Naive thymus-derived CD8-positive, alpha-beta T cell (primary cell): Measurements from ENCODE around the gene FIBP. TPM values are rescaled to one million over a fixed set of nuclear protein-coding genes. Genes with fewer than 3 reads are reported as not detected.

Source experiments
- ATAC-seq, 2 donors: fragments of 150-1000 bp; cut with Tn5 transposase in 1 of 2; sonication (Bioruptor Pico), chemical (Tn5 transposase) in 1 of 2; 1 replicate in 1 of 2; 2 replicates in 1 of 2; pipeline ENCODE4 v1.10.0; 2021; ENCODE audit warnings: mild to moderate bottlenecking in 2 of 2, moderate library complexity in 2 of 2
- POLR2A ChIA-PET: fragments of 350-600 bp; sonication (Branson Sonifier 250); formaldehyde crosslinking; loops from one replicate; lab custom pipeline; 2021; ENCODE audit warnings: antibody characterized with exemption; lab: Charles Lee
- DNase-seq, 10 donors: peaks; one replicate each; pipeline versions ENCODE4 v3.0.0 to v3.0.0-alpha.2; 2020 to 2022
- H3K27ac Mint-ChIP-seq, 10 donors: one replicate each; pipeline ENCODE4 v1.8.0; 2020 to 2022; ENCODE audit warnings: mild to moderate bottlenecking in 10 of 10, mixed read lengths in 10 of 10, moderate library complexity in 4 of 10, inconsistent platforms in 1 of 10
- H3K27me3 Mint-ChIP-seq, 5 donors: one replicate each; pipeline ENCODE4 v1.8.0; 2021 to 2022; ENCODE audit warnings: mixed read lengths in 5 of 5
- H3K36me3 Mint-ChIP-seq, 3 donors: one replicate each; pipeline ENCODE4 v1.8.0; 2020 to 2022; ENCODE audit warnings: mixed read lengths in 3 of 3, mild to moderate bottlenecking in 2 of 3, inconsistent platforms in 1 of 3
- H3K4me1 Mint-ChIP-seq, 4 donors: one replicate each; pipeline ENCODE4 v1.8.0; 2021 to 2022; ENCODE audit warnings: mixed read lengths in 4 of 4
- H3K4me3 Mint-ChIP-seq, 10 donors: one replicate each; pipeline ENCODE4 v1.8.0; 2020 to 2022; ENCODE audit warnings: mild to moderate bottlenecking in 10 of 10, mixed read lengths in 10 of 10, moderate library complexity in 6 of 10, inconsistent platforms in 1 of 10
- H3K9me3 Mint-ChIP-seq, 9 donors: one replicate each; pipeline ENCODE4 v1.8.0; 2020 to 2022; ENCODE audit warnings: mixed read lengths in 9 of 9, mild to moderate bottlenecking in 3 of 9, inconsistent platforms in 1 of 9, moderate library complexity in 1 of 9
- polyA plus RNA-seq, 3 donors: library from polyadenylated mRNA; unstranded; fragments of 300-500 nt; fragmentation: Illumina TruSeq; gene quantifications; one replicate each; pipeline ENCODE4 v1.2.3, GENCODE V29; 2021
- total RNA-seq, 8 experiments: library from RNA in 2 of 8; stranded (reverse) in 2 of 8; gene quantifications; one replicate each; pipeline ENCODE4 v1.2.3 and lab custom pipeline; 2021 to 2026

The FIBP gene
- total RNA-seq (10 to 100 TPM; 33.0 to 35.6 TPM), polyA plus RNA-seq (10 to 100 TPM; 74.9 to 97.6 (median 86.0) TPM), total RNA-seq (lab: John Stamatoyannopoulos, UW) (22.6 to 52.2 (median 32.6) reads per million in 6 experiments)

DNA sequence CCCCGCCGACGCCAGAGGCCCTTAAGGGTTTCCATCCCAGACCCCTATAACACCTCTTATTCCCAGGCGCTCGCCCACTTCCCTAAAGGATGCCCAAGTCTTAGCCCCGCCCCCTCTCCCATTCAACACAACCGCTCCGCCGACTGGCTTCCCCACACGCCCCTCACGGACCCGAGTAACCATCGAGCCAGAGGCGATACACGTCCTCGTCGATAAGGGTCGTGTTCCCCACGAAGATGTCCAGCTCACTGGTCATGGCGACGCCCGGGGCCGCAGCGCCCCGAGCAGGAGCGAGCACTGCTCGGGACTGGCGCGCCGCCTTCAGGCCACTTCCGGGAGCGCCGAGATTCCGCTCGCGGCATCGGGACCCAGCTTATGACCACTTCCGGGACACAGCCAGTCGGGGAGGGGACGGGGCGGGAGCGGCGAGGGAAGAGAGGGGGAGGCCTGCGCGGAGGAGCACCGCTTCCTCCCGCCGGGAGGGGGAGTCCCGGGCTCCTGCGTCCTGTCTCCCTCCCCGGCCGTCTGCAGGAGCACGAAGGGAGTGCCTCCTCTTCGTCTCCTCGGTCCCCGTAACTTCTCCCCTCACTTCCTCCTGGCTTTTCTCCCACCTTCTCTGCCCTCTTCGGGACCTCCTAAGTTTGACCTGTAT is at the start of gene FIBP:
Gene FIBP, minus strand, starts transcription at position 309 of the 652 bp plus-strand sequence. Its CDS starts 53 bp downstream, at position 256.
- no peaks in the 10 kb centered on the region for H3K27me3 Mint-ChIP-seq
- peaks cover 38 to 79% (median 72%) of the 10 kb centered on the region in 4 donors for H3K4me1 Mint-ChIP-seq
- H3K9me3 Mint-ChIP-seq: no peaks in the 10 kb centered on the region
- ATAC-seq: peak; percentile 50 to 57
- H3K36me3 Mint-ChIP-seq: peaks cover 0 to 26% (median 0%) of the 10 kb centered on the region in 3 donors
- peak within 1 kb of the TSS; percentile 87 to 96 (median 90) for H3K4me3 Mint-ChIP-seq
- peak within 1 kb of the TSS; percentile 94 to 100 (median 99) for H3K27ac Mint-ChIP-seq
- peak; percentile 85 to 98 (median 91) for DNase-seq
- POLR2A ChIA-PET: interaction anchor here (0.8 to 16.8 kb wide), 22 partner anchors 12 to 324 kb away, joined by 3 to 405 read pairs (median 6); partner anchors contain the start of genes BANF1, C11orf68, CFL1 and CTSW

DNA sequence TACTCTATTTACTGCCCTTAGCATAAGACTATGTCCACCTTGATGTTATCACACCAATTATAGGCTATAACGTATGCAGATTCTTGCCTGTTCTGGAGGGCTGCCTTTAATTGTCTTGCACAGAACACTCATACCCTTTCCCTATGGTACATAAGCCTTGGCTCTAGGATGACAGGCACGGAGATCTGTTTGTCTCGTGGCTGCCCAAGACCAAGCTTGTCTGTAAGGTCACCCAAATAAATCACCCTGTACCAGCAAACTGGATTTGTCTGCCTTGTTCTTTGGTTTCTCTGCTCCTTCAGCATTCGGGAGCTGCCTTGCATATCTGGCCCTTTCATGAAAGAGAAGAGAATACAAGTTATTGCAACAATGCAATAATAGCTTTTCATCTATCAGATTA is 49.5 kb upstream of the FIBP start:
- peak overlapping the region in 1 of 10 donors; percentile 74 for H3K27ac Mint-ChIP-seq
- H3K27me3 Mint-ChIP-seq: peaks cover 0 to 5% (median 0%) of the 10 kb centered on the region in 5 donors
- no peak for ATAC-seq
- POLR2A ChIA-PET: interaction anchor here (0.9 to 1.5 kb wide), 3 partner anchors 10 to 50 kb away, joined by 3 to 6 read pairs (median 5); partner anchors contain the start of gene FIBP
- DNase-seq: no peak
- H3K4me1 Mint-ChIP-seq: peaks cover 0 to 10% (median 2%) of the 10 kb centered on the region in 4 donors
- no peak overlapping the region for H3K4me3 Mint-ChIP-seq
- no peaks in the 10 kb centered on the region for H3K9me3 Mint-ChIP-seq
- no peaks in the 10 kb centered on the region for H3K36me3 Mint-ChIP-seq

DNA sequence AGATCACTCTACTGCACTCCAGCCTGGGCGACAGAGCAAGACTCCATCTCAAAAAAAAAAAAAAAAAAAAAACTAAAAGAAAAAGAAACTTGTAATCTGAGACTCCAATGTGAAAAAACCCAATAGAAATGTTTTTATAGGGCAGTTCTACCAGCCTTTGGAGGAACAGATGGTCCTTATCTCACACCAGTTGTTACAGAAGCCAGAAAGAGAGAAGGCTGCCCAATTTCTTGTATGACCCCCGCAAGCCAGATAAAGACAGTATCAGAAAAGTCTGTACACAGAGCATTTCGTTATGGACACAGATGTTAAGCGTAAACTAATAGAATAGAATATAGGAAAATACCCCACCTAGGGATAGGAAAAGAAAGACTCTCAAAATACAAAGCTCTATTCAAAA is 45.7 kb upstream of the FIBP start:
- no peak overlapping the region for H3K4me3 Mint-ChIP-seq
- H3K27ac Mint-ChIP-seq: no peak overlapping the region
- H3K36me3 Mint-ChIP-seq: no peaks in the 10 kb centered on the region

GRCh38 chr11:65932558-65932919 is 44.3 kb upstream of the FIBP start:
- Mint-ChIP-seq H3K4me1 (peaks cover 18 to 47% (median 36%) of the 10 kb centered on the region in 4 donors), H3K27me3 (no peaks in the 10 kb centered on the region), H3K27ac (peak overlapping the region in 9 of 10 donors; percentile 25 to 90 (median 83)), H3K36me3 (no peaks in the 10 kb centered on the region), H3K9me3 (no peaks in the 10 kb centered on the region), H3K4me3 (peak overlapping the region in 4 of 10 donors; percentile 12 to 62 (median 52))
- POLR2A ChIA-PET: interaction anchor here (0.7 to 8.2 kb wide), 10 partner anchors 11 to 73 kb away, joined by 3 to 151 read pairs (median 4); partner anchors contain the start of genes BANF1, CCDC85B, EIF1AD and FIBP
- ATAC-seq: no peak
- peak in 1 of 10 donors; percentile 16 for DNase-seq

More for the DNA sequence above, 45.7 kb upstream of the FIBP start:
- POLR2A ChIA-PET: interaction anchor here (8.2 kb wide), 1 partner anchor 46 kb away, joined by 151 read pairs; the partner anchor contains the start of genes CCDC85B and FIBP
- DNase-seq (no peak), ATAC-seq (no peak)
- peaks cover 8 to 32% (median 21%) of the 10 kb centered on the region in 4 donors for H3K4me1 Mint-ChIP-seq
- H3K27me3 Mint-ChIP-seq: no peaks in the 10 kb centered on the region
- H3K9me3 Mint-ChIP-seq: no peaks in the 10 kb centered on the region

GRCh38 chr11:65931773-65932557 is 43.7 kb upstream of the FIBP start:
- ATAC-seq: peak; percentile 33 to 42
- no peaks in the 10 kb centered on the region for H3K9me3 Mint-ChIP-seq
- H3K36me3 Mint-ChIP-seq: no peaks in the 10 kb centered on the region
- peak in 6 of 10 donors; percentile 23 to 71 (median 36) for DNase-seq
- no peaks in the 10 kb centered on the region for H3K27me3 Mint-ChIP-seq
- H3K4me3 Mint-ChIP-seq: peak overlapping the region in 5 of 10 donors; percentile 12 to 62 (median 51)
- H3K27ac Mint-ChIP-seq: peak overlapping the region; percentile 25 to 90 (median 84)
- POLR2A ChIA-PET: interaction anchor here (0.7 to 8.2 kb wide), 14 partner anchors 9 to 72 kb away, joined by 3 to 151 read pairs (median 4); partner anchors contain the start of genes BANF1, CCDC85B, EIF1AD and FIBP
- H3K4me1 Mint-ChIP-seq: peaks cover 22 to 53% (median 42%) of the 10 kb centered on the region in 4 donors

DNA sequence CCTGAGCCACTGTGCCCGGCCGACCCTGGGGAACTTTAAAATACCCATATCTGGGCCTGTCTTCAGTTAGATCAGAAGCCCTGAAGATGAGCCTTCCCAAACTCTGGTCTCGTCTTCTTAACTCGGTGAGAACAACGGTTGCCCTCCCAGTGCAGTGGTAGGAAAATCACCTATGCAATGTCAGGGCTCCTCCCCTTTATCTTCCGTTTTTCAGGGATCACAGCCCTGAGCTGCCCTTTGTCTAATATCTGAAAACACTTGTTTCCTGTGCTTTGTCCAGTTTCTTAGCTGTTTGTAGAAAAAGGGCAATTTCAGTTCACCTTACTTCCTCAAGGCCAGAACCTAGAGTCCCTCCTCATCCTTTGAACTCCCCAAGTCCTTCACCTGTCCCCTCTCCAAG is 40.4 kb upstream of the FIBP start:
- H3K4me3 Mint-ChIP-seq: peak overlapping the region; percentile 65 to 86 (median 74)
- H3K9me3 Mint-ChIP-seq: no peaks in the 10 kb centered on the region
- DNase-seq (peak in 1 of 10 donors; percentile 26), ATAC-seq (no peak)
- H3K27me3 Mint-ChIP-seq: no peaks in the 10 kb centered on the region
- H3K36me3 Mint-ChIP-seq: peaks cover 0 to 3% (median 0%) of the 10 kb centered on the region in 3 donors
- H3K27ac Mint-ChIP-seq: peak overlapping the region; percentile 88 to 99 (median 97)
- POLR2A ChIA-PET: interaction anchor here (0.6 to 8.2 kb wide), 15 partner anchors 8 to 111 kb away, joined by 3 to 151 read pairs (median 7); partner anchors contain the start of genes C11orf68, CCDC85B, CFL1 and FIBP
- peaks cover 23 to 59% (median 47%) of the 10 kb centered on the region in 4 donors for H3K4me1 Mint-ChIP-seq

DNA sequence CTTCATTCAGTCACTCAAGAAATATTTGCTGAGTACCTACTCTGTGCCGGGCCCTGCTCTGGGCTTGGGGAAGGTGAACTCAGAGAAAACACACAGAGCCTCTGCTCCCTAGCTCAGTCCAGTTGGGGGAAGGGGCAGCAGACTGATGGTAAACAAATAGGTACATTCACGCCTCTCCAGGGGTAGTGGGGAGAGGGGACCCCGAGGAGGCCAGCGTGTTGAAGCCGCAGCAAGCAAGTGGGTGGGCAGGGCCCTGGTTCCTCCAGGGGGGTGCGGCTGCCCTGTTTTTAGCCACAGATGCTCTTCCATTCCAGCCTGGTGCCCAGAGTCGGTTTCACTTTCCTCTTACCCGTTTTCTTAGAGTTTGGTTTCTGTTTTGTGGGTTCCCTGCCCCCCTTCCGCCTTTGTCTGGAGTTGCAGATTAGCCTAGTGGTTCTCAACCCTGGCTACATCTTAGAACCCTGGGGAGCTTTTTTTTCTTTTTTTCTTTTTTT is 39.7 kb upstream of the FIBP start:
- Mint-ChIP-seq H3K4me1 (peaks cover 23 to 61% (median 48%) of the 10 kb centered on the region in 4 donors), H3K4me3 (peak overlapping the region; percentile 65 to 86 (median 74)), H3K27me3 (no peaks in the 10 kb centered on the region), H3K9me3 (no peaks in the 10 kb centered on the region), H3K27ac (peak overlapping the region; percentile 88 to 99 (median 97)), H3K36me3 (peaks cover 0 to 10% (median 0%) of the 10 kb centered on the region in 3 donors)
- DNase-seq (peak; percentile 49 to 90 (median 77)), ATAC-seq (peak; percentile 92 to 96)
- POLR2A ChIA-PET: interaction anchor here (0.6 to 8.2 kb wide), 18 partner anchors 8 to 666 kb away, joined by 3 to 151 read pairs (median 4); partner anchors contain the start of genes C11orf68, CCDC85B, CFL1 and FIBP

DNA sequence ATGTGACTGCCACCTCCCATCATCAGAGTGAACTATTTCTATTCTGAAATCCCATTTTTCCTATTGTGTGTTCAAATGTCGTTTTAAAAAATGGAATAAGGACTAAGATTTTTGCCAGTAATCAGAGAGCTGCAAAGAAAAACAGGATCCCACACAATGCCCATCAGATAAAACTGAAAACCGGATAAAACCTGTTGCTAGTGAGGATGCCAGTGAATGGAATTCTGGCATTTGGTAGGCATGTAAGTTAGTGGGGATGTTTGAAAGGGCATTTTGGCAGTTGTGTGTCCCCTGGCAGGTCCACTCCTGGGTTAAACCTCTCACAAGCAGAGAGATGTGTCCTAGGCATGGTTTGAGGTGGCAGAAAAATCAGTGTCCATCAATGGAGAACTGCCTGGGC is 37.1 kb upstream of the FIBP start:
- Mint-ChIP-seq H3K9me3 (no peaks in the 10 kb centered on the region), H3K27me3 (no peaks in the 10 kb centered on the region), H3K4me3 (no peak overlapping the region), H3K4me1 (peaks cover 19 to 58% (median 42%) of the 10 kb centered on the region in 4 donors), H3K27ac (peak overlapping the region in 8 of 10 donors; percentile 28 to 80 (median 67)), H3K36me3 (peaks cover 0 to 25% (median 0%) of the 10 kb centered on the region in 3 donors)
- ATAC-seq (no peak), DNase-seq (no peak)
- POLR2A ChIA-PET: no interaction called here

DNA sequence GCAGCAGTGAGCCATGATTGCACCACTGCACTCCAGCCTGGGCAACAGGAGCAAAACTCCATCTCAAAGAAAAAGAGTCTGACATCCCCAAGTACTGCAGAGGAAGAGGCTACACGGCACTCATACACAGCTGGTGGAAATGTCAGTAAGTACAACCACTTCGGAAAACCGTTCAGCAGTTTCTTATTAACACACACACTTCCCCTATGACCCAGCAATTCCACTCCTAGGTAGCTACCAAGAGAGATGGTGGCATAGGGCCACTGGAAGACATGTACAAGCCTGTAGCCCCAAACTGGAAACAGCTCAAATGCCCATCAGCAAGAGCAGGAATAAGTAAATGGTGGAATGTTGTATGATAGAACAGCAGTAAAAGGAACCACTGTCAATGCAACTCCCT is 34.3 kb upstream of the FIBP start:
- Mint-ChIP-seq H3K36me3 (peaks cover 0 to 30% (median 0%) of the 10 kb centered on the region in 3 donors), H3K9me3 (no peaks in the 10 kb centered on the region), H3K27me3 (no peaks in the 10 kb centered on the region), H3K27ac (peak overlapping the region in 6 of 10 donors; percentile 44 to 82 (median 63)), H3K4me3 (peak overlapping the region in 7 of 10 donors; percentile 32 to 72 (median 50)), H3K4me1 (peaks cover 9 to 49% (median 31%) of the 10 kb centered on the region in 4 donors)
- POLR2A ChIA-PET: interaction anchor here (1.0 to 7.7 kb wide), 7 partner anchors 9 to 63 kb away, joined by 3 to 183 read pairs (median 4); partner anchors contain the start of genes CCDC85B, FIBP and MUS81
- no peak for DNase-seq
- no peak for ATAC-seq

- ATAC-seq (no peak), DNase-seq (no peak)
- Mint-ChIP-seq H3K27me3 (no peaks in the 10 kb centered on the region), H3K4me3 (peak overlapping the region in 7 of 10 donors; percentile 32 to 72 (median 50)), H3K4me1 (peaks cover 8 to 49% (median 31%) of the 10 kb centered on the region in 4 donors), H3K36me3 (peaks cover 0 to 34% (median 0%) of the 10 kb centered on the region in 3 donors), H3K27ac (peak overlapping the region in 6 of 10 donors; percentile 37 to 82 (median 56)), H3K9me3 (no peaks in the 10 kb centered on the region)
- POLR2A ChIA-PET: interaction anchor here (0.6 to 7.7 kb wide), 7 partner anchors 9 to 259 kb away, joined by 3 to 183 read pairs (median 4); partner anchors contain the start of genes CCDC85B, FIBP, FOSL1 and RELA
Observed at GRCh38 chr11:65921876-65922275, 33.6 kb upstream of the FIBP start.

DNA sequence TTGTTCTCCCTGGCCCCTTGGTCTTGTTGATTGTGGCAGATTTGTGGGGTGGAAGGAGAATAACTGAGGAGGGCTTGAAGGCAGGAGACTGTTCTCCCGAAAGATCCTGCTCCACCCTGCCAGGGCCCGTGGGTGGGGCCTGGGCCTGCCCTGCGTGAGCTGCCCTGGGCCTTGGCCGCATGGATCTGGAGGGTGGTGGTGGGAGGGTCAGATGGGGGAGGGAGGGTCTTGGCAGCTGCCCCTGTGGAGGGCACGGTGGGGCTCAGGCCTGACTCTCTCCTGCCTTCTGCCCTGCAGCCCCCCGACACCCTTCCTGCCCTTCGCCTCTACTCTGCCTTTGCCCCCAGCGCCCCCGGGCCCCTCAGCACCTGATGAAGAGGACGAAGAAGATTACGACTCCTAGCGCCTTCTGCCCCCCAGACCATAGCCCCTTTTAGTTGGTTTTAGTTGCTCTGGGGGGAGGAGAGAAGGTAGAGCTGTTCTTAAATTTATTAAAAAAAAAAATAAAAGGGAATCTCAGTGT is 32.8 kb upstream of the FIBP start:
- Mint-ChIP-seq H3K36me3 (peaks cover 0 to 37% (median 0%) of the 10 kb centered on the region in 3 donors), H3K9me3 (no peaks in the 10 kb centered on the region), H3K4me3 (peak overlapping the region; percentile 88 to 97 (median 92)), H3K4me1 (peaks cover 11 to 55% (median 37%) of the 10 kb centered on the region in 4 donors), H3K27ac (peak overlapping the region in 2 of 10 donors; percentile 58 to 80), H3K27me3 (no peaks in the 10 kb centered on the region)
- no peak for DNase-seq
- POLR2A ChIA-PET: interaction anchor here (0.6 to 7.7 kb wide), 10 partner anchors 8 to 279 kb away, joined by 3 to 183 read pairs (median 4); partner anchors contain the start of genes CCDC85B, FIBP, FOSL1 and KAT5
- ATAC-seq: no peak
